HG02885 (cell line): Measurements from ENCODE around the gene EVA1C.
"Not testable (repeated sequence)": the region's sequence is repeated elsewhere in the genome, so short reads cannot be mapped to it uniquely, and the experiment has no call there.

ENCODE experiments used
- ATAC-seq: cut with Tn5 transposase; IDR thresholded peaks from one replicate; pipeline ENCODE4 v1.9.1; 2021; ENCODE audit warnings: mild to moderate bottlenecking; ENCODE audit not compliant: unreplicated experiment, poor library complexity

The EVA1C gene

GRCh38 chr21:32423320-32424190 lies 11.0 kb downstream of the EVA1C start:
- ATAC-seq: no peak

GRCh38 chr21:32424191-32424535 lies 11.7 kb downstream of the EVA1C start:
- ATAC-seq: no peak

GRCh38 chr21:32424674-32425073 lies 12.2 kb downstream of the EVA1C start:
- ATAC-seq: no peak

- no peak for ATAC-seq
Measured at GRCh38 chr21:32425628-32426027, 13.1 kb downstream of the EVA1C start.

- no peak for ATAC-seq
Measured at GRCh38 chr21:32426066-32426465, 13.6 kb downstream of the EVA1C start.

GRCh38 chr21:32426592-32427051 lies 14.1 kb downstream of the EVA1C start:
- ATAC-seq: no peak

- ATAC-seq: no peak
Measured at GRCh38 chr21:32427958-32428623, 15.6 kb downstream of the EVA1C start.

GRCh38 chr21:32432982-32433660 lies 20.6 kb downstream of the EVA1C start:
- not testable (repeated sequence) for ATAC-seq

GRCh38 chr21:32437729-32438128 lies 25.2 kb downstream of the EVA1C start:
- ATAC-seq: no peak

GRCh38 chr21:32442566-32443318 lies 30.2 kb downstream of the EVA1C start:
- no peak for ATAC-seq

GRCh38 chr21:32445101-32445500 lies 32.6 kb downstream of the EVA1C start:
- no peak for ATAC-seq

GRCh38 chr21:32446440-32446839 lies 33.9 kb downstream of the EVA1C start:
- not testable (repeated sequence) for ATAC-seq

- no peak for ATAC-seq
Measured at GRCh38 chr21:32447224-32447623, 34.7 kb downstream of the EVA1C start.

- no peak for ATAC-seq
Measured at GRCh38 chr21:32448803-32449594, 36.5 kb downstream of the EVA1C start.

GRCh38 chr21:32450881-32451701 lies 38.6 kb downstream of the EVA1C start:
- not testable (repeated sequence) for ATAC-seq

- not testable (repeated sequence) for ATAC-seq
Measured at GRCh38 chr21:32452191-32452590, 39.7 kb downstream of the EVA1C start.

GRCh38 chr21:32452641-32453040 lies 40.1 kb downstream of the EVA1C start:
- no peak for ATAC-seq

GRCh38 chr21:32455548-32455947 lies 43.0 kb downstream of the EVA1C start:
- ATAC-seq: no peak

- no peak for ATAC-seq
Measured at GRCh38 chr21:32456497-32456918, 44.0 kb downstream of the EVA1C start.
